Stimulated activated CD8-positive, alpha-beta memory T cell treated with anti-CD3 and anti-CD28 coated beads, Interleukin-12 subunit alpha, Interleukin-12 subunit beta, amount 100 ng/mL, for 24 hours (primary cell): ENCODE data around the gene WNT2B.

Experiments
- DNase-seq: peaks from one replicate; pipeline ENCODE4 v3.0.0-alpha.2; 2020; ENCODE audit errors: extremely low read depth

Gene WNT2B

GRCh38 chr1:112527266-112528010 is 18.7 kb downstream of the WNT2B start:
- DNase-seq = no peak

- DNase-seq = no peak
Measured at GRCh38 chr1:112528076-112528475, 19.3 kb downstream of the WNT2B start.

DNA sequence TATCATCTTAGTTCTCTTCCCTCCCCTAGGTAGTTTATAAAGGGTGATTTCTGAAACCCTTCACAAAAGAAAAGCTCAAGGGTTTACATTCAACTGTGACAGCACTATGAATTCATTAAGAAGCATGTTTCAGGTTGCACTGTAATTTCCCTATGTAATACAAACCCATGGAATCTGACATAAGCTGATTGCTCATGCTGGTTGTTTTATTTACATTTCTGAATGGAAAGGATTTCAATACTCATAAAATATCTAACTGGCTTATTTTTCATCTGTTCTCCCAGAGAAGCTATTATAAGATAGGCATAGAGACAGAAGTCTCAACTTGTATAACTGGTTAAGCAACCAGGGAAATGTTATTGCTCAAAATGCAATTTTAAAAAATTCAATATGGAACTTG is 20.5 kb downstream of the WNT2B start:
- DNase-seq = no peak

DNA sequence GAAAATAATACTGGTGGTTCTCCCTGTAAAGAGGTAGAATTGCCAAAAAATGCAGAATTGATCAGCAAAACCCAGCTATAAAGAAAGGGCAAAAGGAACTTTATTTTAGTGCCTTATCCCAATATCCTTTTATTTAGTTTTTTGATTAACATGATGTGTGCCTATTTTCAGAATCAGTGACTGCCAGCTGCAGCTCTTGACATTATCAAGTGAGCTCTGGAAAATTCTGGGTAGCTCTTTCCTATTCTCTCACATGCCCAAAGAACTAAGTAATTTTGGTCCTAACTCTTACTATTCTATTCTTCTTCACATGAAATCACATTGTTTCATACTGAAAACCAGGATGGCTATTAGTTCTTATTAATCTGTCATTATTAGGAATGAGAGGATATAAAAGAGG is 22.1 kb downstream of the WNT2B start:
- no peak for DNase-seq

DNA sequence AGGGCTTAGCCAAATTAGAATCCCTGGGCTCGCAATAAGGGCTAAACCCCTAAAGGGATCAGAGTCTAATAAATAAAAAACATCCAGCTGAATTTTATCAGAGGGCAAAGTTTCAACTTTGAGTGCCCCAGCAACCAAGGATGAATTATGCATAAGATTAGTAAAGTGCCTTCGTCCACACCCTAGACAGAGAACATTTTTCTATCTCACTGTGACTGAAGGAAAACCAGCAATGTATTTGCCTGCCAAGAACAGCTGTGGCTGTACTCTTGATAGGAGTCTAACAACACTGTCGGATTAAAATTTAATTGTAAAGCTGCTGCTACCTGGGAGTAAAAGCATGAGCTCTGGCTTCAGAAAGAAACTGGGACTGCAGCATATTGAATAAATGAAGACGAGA is 23.3 kb downstream of the WNT2B start:
- DNase-seq = no peak

GRCh38 chr1:112533029-112533428 is 24.3 kb downstream of the WNT2B start:
- no peak for DNase-seq

GRCh38 chr1:112536561-112536960 is 27.8 kb downstream of the WNT2B start:
- no peak for DNase-seq

- DNase-seq = no peak
Measured at GRCh38 chr1:112537456-112537855, 28.7 kb downstream of the WNT2B start.

DNA sequence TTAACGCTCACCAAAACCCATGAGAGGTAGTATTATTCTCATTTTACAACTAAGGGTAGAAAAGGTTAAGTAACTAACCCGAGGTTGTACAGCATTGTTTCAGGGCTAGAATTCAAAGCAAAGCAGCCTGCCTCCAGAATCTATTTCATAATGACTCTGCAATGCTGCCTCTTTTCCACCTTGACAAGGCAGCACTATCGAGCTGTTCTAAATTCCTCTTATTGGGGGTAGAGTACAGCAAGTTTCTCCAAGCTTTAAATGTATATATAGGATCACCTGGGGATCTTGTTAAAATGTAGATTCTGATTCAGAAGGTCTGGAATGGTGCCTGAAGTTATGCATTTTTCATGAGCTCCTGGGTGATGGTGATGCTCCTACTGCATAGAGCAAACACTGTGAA is 30.1 kb downstream of the WNT2B start:
- DNase-seq = no peak

- DNase-seq = no peak
Measured at GRCh38 chr1:112540226-112540794, 31.5 kb downstream of the WNT2B start.

DNA sequence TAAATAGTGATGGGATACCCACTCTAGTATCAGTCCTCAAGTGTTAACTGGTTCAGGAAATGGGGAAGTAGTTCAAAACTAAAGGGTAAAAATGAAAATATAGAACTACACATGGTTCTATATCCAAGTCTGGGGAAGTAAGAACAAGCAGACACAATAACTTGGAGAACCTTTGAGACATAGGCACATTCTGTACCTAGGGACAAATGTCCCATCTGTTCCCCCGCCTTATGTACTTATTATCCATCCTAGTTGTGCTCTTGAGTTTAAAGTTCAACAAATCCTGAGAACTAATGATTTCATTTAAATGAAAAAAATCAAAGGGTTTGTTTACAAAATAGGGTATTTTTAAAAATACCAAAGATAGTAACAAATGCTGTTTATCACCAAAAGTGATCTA is 32.5 kb downstream of the WNT2B start:
- no peak for DNase-seq

DNA sequence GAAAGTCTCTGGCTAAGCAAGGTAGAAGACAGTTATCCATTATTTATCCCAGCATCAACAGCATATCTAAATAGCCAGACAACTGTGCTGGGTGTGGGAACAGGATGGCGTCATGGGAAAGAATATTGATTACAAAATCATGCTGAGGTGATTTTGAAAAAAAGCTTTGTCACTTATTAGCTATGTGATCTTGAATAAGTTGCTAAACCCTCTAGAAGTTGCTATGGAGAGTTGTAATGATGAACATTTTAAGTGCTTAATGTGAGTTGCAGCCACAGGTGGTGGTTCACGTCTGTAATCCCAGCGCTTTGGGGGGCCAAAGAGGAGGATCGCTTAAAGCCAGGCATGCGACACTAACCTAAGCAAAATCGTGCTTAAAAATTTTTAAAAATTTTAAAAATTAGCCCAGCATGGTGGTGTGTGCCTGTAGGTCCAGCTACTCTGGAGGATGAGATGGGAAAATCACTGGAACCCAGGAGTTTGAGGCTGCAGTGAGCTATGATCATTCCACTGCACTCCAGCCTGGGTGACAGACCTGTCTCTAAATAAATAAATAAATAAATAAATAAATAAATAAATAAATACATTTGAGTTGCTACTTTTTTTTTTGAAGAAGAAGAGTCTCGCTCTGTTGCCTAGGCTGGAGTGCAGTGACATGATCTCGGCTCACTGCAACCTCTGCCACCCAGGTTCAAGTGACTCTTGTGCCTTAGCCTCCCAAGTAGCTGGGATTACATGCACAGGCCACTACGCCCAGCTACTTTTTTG is 33.6 kb downstream of the WNT2B start:
- DNase-seq = no peak

DNA sequence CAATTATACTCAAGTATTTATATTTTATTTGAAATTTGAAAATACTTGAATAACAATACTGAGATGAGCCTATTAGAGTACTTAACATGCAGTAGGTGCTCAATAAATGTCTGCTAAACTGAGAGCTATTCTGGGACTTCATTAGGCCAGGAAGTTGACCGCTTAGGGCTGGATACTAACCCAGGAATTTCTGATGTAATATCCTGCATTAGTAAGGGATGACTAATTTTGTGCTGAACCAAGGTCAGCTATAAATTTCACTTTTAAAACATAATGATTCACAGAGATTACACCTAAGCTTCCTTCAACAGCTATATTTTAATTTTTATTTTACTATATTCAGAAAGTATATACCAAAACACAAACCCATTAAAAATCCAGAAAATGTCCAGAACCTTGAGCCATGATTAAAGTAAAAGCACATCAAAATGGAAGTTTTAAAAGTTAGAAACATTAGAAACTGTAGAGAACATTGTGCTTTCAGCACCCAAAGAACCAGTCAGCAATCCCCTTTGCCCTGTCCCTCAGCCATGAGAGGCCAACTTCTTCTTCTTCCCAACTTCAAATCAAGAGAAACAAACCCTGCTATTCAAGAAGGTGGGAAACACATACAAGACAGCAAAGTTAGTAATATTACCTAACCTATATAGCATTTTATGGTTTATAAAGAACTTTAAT is 35.4 kb downstream of the WNT2B start:
- DNase-seq = no peak

DNA sequence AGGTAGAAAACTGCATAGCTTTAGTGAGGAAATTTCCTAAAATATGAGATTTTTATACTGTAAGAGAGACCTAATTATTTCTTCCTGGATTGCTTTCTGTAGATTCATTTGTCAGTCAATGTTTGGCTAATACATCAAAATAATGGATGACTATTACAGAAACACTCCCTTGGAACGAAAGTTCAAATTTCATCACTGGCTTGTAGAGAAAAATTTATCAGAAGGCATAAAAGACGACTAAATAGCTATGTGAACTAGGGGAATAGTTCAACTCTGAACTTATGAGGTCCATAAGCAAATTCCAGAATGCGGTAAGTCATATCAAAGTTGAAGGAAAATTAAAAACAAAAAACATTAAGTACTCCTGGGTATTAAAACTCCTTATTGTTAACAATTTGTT is 36.0 kb downstream of the WNT2B start:
- no peak for DNase-seq

GRCh38 chr1:112546076-112546475 is 37.3 kb downstream of the WNT2B start:
- no peak for DNase-seq

GRCh38 chr1:112548547-112548946 is 39.8 kb downstream of the WNT2B start:
- DNase-seq = no peak

- no peak for DNase-seq
Measured at GRCh38 chr1:112549590-112549989, 40.8 kb downstream of the WNT2B start.

- no peak for DNase-seq
Measured at GRCh38 chr1:112554411-112554810, 45.6 kb downstream of the WNT2B start.

DNA sequence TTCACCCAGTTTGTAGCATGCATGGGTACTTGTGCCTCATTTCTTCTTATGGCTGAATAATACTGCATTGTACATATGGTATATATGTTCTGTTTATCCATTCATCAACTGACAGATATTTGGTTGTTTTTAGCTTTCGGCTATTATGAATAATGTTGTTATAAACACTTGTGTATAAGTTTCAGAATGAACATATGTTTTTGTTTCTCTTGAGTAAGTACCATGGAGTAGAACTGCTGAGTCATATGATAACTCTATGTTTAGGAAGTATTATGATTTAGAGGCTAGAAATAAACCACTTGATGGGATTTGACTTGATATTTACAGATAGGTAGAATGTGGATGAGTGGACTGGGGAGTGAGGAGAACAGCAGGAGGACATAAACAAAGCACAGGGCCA is 48.6 kb downstream of the WNT2B start:
- no peak for DNase-seq

DNA sequence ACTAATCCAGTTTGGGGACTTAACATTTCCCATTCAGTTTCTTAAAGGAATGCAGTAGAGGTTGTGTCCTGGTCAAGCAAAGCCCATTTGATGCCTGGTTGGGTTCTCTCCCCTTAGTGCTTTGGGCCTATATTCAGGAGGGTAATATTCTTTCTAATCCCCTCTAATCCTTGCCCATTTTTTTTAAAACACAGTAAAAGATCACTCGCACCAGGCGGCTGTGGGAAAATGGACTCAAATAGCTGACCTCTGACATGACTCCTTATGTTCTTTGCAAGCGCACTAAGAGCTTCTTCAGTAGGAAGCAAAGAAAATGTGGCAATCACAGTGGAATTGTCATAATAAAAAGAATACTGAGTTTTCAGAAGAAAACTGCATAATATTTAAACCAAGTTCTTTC is 49.9 kb downstream of the WNT2B start:
- no peak for DNase-seq

DNA sequence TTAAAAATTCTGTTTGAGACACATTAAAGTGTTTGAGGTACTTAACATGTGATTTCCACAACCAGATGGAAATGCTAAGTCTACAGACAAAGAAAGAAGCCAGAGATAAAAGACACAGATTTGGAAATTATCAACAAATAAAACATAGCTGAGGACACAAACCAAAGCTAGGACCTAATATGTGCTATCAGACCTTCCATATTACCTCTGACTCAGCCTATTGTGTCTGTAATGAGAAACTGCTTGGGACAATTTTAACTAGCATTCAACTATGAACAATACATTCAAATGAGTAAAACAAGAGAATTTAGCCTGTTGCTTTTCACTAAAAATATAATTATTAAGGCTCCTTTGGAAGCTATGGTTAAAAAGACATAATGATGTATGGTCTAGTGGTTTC is 54.6 kb downstream of the WNT2B start:
- DNase-seq = no peak

DNA sequence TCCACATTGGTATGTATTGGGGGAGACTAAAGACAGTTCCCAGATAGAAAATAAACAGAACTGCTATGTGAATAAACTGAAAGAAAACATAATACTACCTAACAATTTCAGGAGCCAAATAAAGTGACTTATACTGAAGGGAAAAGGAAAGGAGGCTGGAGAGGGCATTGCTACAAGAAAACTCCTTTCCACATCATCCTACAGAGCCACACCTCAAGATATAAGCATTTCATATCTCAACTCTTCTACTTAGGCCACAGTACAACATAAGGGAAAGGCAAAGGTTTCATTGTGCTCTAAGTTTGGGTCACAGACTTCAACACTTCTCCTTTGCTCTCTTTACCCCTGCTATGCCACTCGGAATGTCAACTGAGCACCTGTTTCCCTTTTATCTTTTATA is 55.3 kb downstream of the WNT2B start:
- DNase-seq = no peak

GRCh38 chr1:112565800-112566199 is 57.0 kb downstream of the WNT2B start:
- DNase-seq = no peak
